Stimulated activated CD4-positive, alpha-beta T cell treated with anti-CD3 and anti-CD28 coated beads, TNF-alpha, amount 100 ng/mL, for 1 hour (primary cell): Measurements from ENCODE around the gene PHB1.

Experiments
- DNase-seq, 3 donors: peaks; one replicate each; pipeline ENCODE4 v3.0.0-alpha.2; 2020; ENCODE audit warnings: low read depth in 3 of 3, low spot score in 1 of 3

PHB1 gene

DNA sequence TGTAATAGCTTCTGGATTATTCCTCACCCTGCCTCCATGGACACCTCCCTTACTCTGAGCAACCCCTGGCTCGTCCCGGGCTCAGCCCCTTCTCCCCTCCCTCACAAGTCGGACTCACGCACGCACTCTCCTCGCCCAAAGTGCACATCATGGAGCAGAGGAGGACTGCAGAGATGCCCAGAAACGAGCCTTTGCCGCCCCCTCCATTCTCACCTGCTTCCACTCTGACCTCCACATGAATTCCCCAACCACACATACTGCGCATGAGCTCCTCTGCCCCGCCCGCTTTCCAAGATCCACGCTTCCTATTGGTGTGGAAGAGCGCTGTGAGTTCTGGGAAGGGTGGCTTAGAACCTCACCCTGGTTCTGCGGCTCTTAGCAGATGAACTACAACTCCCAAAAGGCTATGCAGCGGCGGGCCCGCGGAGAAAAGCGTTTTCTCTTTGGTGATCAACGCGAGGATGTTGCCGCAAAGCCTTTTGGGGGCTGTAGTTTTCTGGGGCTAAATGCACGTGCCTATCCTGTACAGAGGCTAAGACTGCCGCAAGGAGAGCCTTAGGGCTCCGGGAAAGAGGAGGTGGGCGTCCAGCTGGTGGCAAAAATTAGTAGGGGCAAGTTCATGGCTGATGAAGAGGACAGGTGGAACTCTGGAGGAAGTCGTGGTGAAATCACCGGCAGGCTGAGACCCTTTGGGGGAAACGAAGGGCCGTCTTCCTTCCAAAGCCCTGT, at the start of gene PHB1:
TSS of gene PHB1 (minus strand) at position 261 of the 729 bp plus-strand sequence. CDS start 1,618 bp downstream, outside the sequence.
- DNase-seq: peak; percentile 78 to 87 (median 85)

DNA sequence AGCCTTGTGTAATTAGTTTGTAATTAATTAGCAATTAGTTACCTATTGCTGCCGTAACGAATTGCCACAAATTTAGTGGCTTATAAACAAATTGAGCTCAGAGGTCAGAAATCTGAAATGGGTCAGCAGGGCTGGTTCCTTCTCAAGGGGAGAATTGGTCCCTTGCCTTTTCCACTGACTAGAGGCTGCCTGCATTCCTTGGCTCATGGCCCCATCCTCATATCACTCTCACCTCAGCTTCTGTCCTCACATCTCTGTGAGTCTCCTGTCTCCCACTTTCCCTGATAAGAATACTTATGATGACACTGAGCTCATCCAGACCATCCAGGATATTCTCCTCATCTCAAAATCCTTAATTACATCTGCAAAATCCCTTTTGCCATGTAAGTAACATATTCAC, 49.4 kb upstream of the PHB1 start:
- DNase-seq: no peak

- no peak for DNase-seq
Measured at GRCh38 chr17:49461580-49461979, 46.9 kb upstream of the PHB1 start.

DNA sequence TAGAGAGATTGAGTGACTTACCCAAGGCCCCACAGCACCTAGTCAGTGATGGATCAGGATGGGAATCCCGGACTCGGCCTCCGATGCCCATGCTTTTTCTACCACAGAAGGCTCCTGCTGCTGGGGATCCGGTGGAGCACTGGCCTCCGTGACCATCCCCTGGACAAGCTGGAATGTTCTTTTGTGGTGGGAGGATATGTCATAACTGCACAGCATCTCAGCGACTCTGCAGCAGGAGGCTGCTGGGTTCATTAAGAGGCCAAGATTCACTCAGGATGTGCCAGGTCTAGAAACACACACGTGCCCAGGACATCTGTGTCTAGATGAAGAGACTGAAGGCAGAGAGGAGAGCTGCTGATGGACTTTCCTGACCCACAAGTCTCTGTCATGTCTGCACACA, 45.7 kb upstream of the PHB1 start:
- no peak for DNase-seq

- DNase-seq: no peak
Measured at GRCh38 chr17:49459401-49459984, 44.8 kb upstream of the PHB1 start.

- no peak for DNase-seq
Measured at GRCh38 chr17:49457564-49458535, 43.2 kb upstream of the PHB1 start.

- DNase-seq: no peak
Measured at GRCh38 chr17:49456183-49456965, 41.7 kb upstream of the PHB1 start.

DNA sequence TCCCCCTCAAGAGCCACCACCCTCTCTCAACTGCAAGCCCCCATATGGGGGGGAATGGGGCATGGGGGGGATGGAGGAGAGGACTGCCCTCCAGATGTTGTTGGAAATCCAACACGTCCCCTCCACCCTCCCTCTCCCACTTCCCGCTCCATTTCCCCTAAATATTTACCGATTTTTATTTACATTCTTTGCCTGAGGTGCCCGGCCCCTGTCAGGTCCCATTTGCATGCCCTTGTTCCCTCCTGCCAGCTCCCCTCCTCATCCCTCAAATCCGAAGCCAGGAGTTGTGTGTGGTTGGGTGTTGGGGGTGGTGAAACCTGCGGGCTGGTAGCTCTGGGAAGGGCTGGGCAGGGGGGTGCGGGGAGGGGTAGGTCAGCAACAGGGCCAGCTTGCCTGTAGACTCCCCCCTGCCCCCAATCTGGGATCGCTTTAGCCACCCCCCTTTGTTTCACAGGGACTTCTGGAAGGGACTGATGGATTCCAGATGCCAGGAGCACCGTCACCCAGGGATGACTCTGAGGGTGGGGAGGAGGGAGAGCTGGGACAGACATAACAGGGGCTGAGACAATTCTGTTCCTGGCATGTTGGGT, 40.7 kb upstream of the PHB1 start:
- DNase-seq: no peak

DNA sequence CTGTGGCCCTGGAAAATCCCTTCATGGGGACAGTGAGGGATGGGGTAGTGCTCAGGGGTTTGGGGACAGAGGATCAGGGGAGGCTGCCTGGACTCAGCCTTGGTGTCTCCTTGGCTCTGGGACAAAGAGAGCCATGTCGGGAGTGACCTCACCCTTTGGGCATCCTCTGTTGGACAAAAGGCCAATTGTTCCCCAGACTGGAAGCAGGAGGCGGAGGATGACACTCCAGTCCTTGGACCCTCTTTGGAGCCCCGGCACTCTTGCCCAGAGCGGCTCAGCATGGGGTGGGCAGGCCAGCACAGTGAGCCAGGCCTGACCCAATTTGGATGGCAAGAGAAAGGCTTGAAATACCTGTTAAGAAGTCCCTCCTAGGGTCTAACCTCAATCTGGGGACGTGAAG, 39.4 kb upstream of the PHB1 start:
- no peak for DNase-seq

DNA sequence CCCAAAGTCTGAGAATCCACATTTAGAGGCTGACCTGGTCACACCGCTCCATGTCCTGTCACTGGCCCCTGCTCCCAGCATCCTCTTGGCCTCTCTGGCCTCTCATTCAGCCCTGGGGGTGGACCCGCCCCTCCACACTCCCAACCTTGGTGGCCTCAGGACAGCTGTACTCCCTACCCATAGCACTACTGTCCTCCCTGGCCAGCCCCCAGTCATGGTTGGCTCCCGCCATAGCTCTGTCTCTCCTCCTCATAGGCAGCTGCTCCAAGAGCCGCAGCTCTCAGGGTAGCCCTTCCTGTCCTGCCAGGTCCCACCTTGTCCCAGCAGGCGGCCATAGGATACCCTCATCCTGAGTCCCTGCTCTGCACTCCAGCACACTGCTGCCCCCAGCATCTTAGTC, 38.0 kb upstream of the PHB1 start:
- DNase-seq: no peak

DNA sequence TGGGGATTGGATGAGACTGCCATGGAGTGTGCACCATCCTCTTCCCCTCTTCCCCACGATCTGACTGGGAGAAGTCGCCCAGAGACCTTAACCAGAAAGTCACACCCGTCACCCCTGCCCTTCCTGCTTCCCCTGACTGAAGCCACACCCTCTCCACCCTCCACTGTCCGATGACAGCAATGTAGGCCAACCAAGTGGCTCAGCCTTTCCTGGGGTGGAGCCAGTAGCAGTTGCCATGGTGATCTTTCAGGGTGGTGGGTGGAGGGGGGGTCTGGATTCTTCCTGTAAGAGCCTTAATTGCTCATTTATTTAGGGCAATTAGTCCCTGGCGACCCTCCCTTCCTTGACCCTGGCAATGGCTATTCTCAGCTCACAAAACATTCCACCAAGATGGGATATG, 37.5 kb upstream of the PHB1 start:
- no peak for DNase-seq

GRCh38 chr17:49450735-49451134, 36.1 kb upstream of the PHB1 start:
- DNase-seq: no peak

- no peak for DNase-seq
Measured at GRCh38 chr17:49450181-49450580, 35.5 kb upstream of the PHB1 start.

DNA sequence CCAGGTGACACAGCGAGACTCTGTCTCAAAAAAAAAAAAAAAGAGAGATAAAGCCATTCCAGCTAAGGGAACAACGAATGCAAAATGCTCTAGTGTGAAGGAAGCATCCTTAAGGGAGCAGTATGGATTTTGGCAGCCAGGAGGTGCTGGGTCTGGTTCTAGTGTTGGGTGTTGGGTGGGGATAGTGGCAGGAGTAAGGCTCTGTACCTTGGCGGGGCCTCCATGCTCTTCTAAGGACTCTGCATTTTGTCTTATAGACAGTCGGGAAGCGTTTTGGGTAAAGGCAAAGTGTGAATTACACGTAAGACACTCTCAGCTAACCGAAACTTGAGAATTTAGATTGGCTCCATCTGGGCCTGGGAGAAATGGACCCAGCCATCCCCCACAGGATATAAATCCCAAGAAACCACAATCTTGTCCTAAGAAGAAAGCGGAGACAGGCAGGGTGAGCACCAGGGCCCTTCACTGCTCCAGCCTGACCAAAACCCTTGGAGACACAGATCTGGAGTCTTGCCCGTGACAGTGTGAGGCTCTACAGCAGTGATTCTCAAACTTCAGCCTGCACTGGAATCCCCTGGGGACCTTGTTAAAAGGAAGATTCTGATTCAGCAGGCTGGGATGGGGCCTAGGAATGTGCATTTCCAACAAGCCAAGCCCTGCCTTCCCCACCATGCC, 33.1 kb upstream of the PHB1 start:
- DNase-seq: no peak

DNA sequence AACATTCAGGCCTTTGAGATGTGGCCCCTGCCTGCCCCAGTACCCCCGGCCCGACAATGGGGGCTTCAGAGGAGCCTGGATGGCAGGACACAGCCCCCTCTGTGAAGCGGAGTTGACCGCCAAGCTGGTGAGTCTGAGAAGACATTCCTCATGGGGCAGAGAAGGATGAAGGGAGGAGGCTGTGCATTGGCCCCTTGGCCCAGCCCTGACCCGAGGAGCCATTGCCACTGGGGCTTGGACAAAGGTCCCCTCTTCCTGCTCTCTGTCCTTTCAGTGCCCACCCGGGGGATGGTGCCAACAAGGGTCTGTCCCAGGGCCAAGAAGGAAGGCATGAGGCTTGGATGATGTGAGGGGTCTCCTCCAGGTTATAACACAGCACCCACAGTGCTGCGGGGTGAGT, 30.9 kb upstream of the PHB1 start:
- DNase-seq: no peak

GRCh38 chr17:49444384-49444783, 29.7 kb upstream of the PHB1 start:
- DNase-seq: no peak

DNA sequence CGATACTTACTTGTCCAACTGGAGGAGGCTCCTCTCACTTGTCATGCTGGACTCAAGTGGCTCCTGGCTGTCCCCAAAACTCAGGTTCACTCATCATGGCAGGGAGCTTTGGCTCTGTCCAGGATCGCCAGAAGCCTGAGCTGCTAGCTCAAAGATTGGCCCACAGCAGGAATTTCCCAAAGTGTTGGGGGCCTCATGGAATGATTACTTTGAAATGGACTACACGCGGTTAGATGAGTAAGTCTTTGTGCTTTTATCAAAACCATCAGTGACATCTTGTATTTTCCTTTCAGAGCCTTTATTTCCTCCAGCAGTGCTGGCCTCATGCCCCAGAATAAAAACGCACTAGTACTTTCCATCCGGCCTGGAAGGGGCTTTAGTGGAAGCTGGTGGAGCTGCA, 29.2 kb upstream of the PHB1 start:
- no peak for DNase-seq

DNA sequence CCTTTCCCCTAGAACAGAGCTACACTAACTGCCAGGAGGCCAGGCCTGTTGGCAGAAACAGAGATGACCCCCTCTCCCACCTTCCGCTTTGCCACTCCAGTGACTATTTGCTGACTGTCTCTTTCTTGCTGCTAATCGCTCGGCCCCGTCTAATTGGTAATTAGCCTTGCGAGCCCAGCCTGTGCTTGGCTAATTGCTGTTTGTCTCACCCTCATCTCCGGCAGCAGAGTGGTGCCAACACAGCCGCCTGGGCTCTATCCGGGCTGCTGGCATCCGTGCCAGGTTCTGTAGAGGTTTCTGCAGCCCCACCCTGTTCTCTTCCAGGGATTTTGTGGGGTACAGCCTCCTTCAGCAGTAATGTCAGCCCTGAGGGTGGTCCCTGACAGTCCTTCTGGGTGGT, 27.4 kb upstream of the PHB1 start:
- no peak for DNase-seq

GRCh38 chr17:49441578-49441977, 26.9 kb upstream of the PHB1 start:
- DNase-seq: no peak

DNA sequence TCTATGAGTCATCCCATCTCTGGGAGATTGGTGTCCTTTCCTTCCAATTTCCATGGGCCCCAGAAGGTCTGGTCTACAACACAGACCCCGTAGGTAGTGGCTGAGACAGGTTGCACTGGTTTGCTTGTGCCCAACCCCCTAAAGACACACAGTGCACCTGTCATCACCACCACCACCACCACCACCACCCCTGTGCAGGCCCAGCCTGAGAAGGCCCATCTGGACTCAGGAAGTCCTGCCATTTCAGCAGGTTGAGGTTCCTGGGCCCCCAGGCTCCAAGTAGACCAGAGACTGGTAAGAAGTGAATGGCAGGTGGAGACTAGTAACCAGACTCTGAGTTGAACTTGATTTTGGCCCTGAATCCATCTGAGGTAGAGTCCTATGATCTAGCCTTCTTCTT, 25.9 kb upstream of the PHB1 start:
- no peak for DNase-seq
